Activated CD4-positive, alpha-beta T cell treated with anti-CD3 and anti-CD28 coated beads, Interleukin-10, Interleukin-2, amounts not matched to agents 100 ng/mL and 50 ng/mL, durations not matched to agents 16 hours and 8 hours (primary cell): Measurements from ENCODE around the gene RUVBL2.

ENCODE experiments used
- DNase-seq: peaks from one replicate; pipeline ENCODE4 v3.0.0-alpha.2; 2020

Gene RUVBL2

GRCh38 chr19:48993175-48994034, at the start of gene RUVBL2, which contains the start of gene GYS1:
Gene RUVBL2, plus strand, starts transcription at chr19:48993887. Its CDS starts 25 bp downstream, at chr19:48993912.
Gene GYS1, minus strand, starts transcription at chr19:48993309. Its CDS starts 197 bp downstream, at chr19:48993112.
- peak; percentile 100 for DNase-seq

DNA sequence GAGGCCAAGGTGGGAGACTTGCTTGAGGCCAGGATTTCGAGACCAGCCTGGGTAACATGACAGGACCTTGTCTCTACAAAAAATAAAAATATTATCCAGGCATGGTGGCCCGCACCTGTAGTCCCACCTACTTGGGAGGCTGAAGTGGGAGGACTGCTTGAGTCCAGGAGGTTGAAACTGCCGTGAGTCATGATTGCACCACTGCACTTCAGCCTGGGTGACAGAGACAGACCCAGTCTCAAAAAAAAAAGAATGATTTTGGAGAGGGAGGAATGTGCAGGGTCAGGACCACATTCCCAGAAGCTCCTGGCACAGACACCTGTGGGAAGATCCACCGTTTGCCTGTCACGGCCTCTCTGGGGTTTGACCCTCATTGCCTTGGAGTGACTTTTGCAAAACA, 48.3 kb upstream of the RUVBL2 start:
- DNase-seq, result no peak

GRCh38 chr19:48945817-48946216, 47.9 kb upstream of the RUVBL2 start:
- no peak for DNase-seq

DNA sequence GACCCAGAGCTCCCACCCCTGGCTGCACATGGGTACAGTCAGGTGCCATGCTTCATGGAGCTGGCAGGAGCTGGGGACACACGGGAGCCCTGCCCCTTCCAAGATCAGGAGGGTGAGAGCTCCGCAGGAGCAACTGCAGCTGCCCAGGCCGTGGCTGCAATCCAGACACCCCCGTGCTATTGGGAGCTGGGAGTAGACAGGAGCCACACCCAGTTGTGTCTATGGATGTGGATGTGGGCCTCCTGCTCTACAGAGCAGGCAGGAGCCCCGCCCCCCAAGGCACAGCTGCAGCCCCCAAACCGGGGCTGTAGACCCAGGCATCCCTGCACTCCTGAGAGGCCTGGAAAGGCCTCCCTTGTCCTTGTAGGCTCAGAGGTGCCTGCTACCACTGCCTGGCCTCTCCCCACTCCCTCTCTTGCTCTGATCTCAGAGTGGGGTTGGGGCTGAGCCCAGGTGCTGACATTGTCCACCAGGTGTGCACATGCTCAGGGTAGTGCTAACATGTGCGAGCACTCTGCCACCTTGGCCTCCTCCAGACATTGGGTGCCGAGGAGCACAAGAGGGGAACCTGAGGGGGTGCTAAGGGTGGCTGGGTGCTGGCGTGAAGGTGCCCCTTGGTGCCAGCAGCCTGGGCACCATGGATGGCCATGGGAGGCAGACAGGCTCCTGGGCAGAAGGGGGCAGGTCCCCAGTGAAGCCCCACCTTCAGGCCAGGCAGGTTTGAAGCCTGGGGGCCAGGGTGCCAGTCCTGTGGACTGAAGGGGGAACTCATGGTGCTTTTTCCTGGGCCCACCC, 47.0 kb upstream of the RUVBL2 start:
- no peak for DNase-seq

GRCh38 chr19:48947258-48947542, 46.5 kb upstream of the RUVBL2 start:
- no peak for DNase-seq

DNA sequence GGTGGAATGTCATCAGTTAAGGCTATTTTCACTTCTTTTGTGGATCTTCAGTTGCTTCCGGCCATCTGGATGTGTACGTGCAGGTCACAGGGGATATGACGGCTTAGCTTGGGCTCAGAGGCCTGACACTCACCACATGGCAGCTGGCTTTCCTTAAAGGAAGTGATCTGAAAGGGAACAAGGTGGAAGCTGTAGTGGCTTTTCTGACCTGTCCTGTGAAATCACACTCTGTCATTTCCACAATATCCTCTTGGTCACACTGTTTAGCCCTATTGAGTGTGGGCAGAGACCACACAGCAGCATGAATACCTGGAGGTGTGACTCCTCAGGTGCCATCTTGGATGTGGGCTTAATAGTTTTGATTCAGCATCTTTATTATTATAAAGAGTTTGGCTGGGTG, 43.5 kb upstream of the RUVBL2 start:
- no peak for DNase-seq

DNA sequence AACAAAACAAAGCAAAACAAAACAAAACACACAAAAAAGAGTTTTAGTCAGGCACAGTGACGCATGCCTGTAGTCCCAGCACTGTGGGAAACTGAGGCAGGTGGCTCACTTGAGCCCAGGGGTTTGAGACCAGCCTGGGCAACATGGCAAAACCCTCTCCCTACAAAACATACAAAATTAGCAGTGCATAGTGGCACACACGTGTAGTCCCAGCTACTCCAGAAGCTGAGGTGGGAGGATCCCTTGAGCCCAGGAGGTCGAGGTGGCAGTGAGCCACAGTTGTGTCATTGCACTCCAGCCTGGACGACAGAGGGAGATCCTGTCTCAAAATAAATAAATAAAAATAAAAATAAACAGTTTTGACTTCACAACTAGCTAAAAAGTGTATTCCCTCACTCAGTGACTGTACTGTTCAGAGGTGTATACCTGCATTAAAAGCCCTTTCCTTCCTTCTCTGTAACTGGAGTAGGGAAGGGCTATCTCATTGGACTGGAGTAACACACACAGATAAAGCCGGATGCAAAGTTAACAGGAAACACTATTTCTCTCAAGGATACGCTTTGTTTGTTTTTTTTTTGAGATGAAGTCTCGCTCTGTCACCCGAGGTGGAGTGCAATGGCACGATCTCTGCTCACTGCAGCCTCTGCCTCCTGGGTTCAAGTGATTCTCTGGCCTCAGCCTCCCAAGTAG, 42.7 kb upstream of the RUVBL2 start:
- no peak for DNase-seq

GRCh38 chr19:48953141-48953540, 40.5 kb upstream of the RUVBL2 start:
- no peak for DNase-seq

- DNase-seq, result no peak
These were observed 39.6 kb upstream of the RUVBL2 start for GRCh38 chr19:48953990-48954594.

- DNase-seq, result peak; percentile 98
These were observed 38.9 kb upstream of the RUVBL2 start, which contains the start of gene BAX for GRCh38 chr19:48954595-48955307. Gene BAX, plus strand, starts transcription at chr19:48954875. Its CDS starts 54 bp downstream, at chr19:48954929.

GRCh38 chr19:48955308-48955958, 38.3 kb upstream of the RUVBL2 start:
- DNase-seq, result no peak

DNA sequence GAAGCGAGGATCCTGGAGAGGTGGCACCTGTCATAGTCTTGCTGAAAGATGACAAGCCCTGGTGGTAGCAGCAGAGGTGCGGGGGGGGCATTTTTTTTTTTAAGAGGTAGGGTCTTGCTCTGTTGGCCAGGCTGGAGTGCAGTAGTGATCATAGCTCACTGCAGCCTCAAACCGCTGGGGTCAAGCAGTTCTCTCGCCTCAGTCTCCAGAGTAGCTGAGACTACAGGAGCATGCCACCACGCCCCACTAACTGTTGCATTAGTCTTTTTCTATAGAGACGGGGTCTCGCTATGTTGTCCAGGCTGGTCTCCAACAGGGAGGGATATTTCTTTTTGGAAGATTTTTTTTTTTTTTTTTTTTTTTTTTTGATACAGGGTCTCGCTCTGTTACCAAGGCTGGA, 35.7 kb upstream of the RUVBL2 start:
- DNase-seq, result no peak

DNA sequence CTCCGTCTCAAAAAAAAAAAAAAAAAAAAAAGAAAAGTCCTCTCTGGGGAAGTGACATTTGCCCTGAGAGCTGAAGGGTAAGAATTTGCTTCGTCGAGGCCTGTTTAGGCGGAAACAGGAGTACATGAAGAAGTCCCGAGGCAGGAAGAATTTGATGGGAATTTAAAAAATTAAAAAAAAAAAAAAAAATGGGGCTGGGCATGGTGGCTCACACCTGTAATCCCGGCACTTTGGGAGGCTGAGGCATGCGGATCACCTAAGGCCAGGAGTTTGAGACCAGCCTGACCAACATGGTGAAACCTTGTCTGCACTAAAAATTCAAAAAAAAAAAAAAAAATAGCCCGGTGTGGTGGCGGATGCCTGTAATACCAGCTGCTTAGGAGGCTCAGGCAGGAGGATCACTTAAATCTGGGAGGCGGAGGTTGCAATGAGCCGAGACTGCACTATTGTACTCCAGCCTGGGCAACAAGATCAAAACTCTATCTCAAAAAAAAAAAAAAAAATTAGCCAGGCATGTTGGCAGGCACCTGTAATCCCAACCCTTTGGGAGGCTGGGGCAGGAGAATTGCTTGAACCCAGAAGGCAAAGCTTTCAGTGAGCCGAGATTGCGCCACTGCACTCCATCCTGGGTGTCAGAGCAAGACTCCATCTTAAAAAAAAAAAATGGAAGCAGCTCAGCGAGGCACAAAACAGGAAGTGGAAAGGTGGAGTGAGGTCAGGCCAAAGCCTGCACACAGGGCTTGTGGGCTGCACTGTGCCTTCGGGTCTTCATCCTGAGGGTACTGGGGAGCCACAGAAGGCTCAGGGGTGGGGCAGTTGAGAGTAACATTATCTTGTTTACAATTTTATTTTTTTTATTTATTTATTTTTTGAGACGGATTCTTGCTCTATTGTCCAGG, 34.1 kb upstream of the RUVBL2 start:
- DNase-seq, result peak; percentile 33

DNA sequence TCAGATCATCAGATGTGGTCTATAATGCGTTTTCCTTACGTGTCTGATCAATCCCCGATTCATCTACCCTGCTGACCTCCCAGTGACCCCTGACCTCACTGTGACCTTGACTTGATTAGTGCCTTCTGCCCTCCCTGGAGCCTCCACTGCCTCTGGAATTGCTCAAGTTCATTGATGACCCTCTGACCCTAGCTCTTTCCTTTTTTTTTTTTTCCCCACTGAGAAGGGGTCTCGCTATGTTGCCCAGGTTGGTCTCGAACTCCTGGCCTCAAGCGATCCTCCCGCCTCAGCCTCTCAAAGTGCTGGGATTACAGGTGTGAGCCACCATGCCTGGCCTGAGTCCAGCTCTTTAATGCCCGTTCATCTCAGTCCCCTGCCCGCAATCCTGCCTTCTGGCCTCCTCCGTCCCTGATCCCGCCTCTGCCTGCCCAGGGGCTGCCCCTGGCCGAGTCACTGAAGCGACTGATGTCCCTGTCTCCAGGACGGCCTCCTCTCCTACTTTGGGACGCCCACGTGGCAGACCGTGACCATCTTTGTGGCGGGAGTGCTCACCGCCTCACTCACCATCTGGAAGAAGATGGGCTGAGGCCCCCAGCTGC, 32.5 kb upstream of the RUVBL2 start:
- no peak for DNase-seq

DNA sequence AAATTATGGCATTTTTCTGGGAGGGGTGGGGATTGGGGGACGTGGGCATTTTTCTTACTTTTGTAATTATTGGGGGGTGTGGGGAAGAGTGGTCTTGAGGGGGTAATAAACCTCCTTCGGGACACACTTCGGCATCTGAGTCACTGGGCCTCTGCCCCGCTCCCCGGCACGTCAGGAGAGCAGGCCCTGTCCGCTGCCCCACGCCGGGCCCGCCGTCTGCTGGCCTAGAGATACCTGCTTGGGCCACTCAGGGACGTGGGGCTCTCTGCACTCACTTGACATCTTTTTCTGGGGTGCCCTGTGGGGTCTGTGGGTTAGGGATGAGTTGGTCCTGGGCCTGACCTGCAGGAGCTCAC, 32.0 kb upstream of the RUVBL2 start:
- DNase-seq, result no peak

GRCh38 chr19:48962029-48962848, 31.4 kb upstream of the RUVBL2 start:
- DNase-seq, result peak; percentile 63

DNA sequence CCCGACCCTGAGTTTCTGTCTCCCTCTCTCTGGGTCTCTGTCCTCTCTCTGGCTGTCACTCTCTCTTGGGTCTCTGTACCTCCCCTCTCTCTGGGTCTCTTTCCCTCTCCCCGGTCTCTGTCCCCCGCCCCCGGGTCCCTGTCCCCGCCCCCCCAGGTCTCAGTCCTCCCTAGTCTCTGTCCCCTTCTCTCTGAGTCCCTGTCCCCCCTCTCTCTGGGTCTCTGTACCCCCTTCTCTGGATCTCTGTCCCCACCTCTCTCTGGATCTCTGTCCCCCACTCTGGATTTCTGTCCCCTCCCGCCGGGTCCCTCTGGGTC, 30.9 kb upstream of the RUVBL2 start:
- no peak for DNase-seq

DNA sequence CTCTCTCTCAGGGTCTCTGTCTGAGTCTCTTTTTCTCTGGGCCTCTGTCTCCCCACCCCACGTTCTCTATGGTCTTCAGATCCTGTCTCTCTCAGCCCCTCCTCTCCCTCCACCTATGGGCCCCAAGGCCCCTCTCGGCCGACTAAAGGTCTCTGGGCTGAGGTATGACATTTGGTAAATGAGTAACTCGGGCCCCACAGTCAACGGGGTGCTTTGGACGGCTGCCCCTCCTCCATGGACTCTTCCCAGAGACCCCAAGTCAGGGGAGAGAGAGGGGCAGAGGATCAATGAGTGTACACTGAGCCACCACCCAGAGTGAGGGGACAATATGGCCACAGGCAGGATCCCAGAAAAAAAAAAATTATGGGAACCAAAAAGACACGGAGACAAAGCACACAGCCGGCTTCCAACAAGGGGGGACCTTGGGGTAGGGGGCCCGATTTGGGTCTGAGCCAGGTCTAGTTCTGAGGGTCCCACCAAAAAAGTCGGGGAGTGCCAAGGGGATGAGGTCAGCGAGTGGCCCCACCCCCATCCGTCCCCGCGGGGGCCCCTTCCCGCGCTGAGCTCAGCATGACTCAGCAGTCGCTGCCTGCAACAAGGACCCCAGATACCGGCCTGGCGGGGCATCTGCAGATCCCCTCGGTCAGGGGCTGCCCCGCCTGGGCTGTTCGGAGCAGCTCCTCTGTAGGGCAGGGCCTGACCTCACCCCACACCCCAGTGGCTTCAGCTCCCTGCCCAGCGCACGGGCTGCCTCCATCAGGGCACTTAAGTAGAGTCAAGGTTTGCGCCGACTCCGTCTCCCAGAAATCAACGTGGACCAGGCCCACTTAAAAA, 30.1 kb upstream of the RUVBL2 start:
- peak; percentile 87 for DNase-seq
